ENCODE measurements around the gene APEH. TPM values are rescaled to one million over a fixed set of nuclear protein-coding genes. Genes with fewer than 3 reads are reported as not detected.

The APEH gene
- total RNA-seq, 1 experiment from 2014 or later = 246 TPM

- Histone ChIP-seq H3K4me2 (ENCODE audit: low read length) (no peak overlapping the region), H3K27me3 (ENCODE audit: insufficient read depth, low read length) (no peaks in the 10 kb centered on the region), H3K79me2 (ENCODE audit: insufficient read depth, low read length) (peaks cover 13% of the 10 kb centered on the region), H3K9me2 (ENCODE audit: insufficient read depth) (no peaks in the 10 kb centered on the region), H3K27ac (ENCODE audit: low read depth, low read length) (no peak overlapping the region), H3K4me3 (replicated peaks in 1 of 2; ENCODE audit: low read depth in 1 of 2, low read length in 2 of 2) (no peak overlapping the region), H3K36me3 (ENCODE audit: control insufficient read depth in 1 of 2, insufficient read depth in 2 of 2, low read length in 2 of 2) (peaks cover 12 to 14% of the 10 kb centered on the region in 2 experiments; a peak in 3 of 4 replicates), H3K4me1 (ENCODE audit: control insufficient read depth in 1 of 2, insufficient read depth in 2 of 2, low read length in 2 of 2) (peaks cover 13 to 22% of the 10 kb centered on the region in 2 experiments; a peak in 3 of 4 replicates), H3K9me3 (ENCODE audit: control insufficient read depth in 1 of 2, insufficient read depth in 1 of 2, low read depth in 1 of 2, low read length in 2 of 2) (no peaks in the 10 kb centered on the region), H2AFZ (ENCODE audit: low read depth, low read length, poor library complexity, severe bottlenecking) (no peak overlapping the region), H4K20me1 (ENCODE audit: insufficient read depth) (no peaks in the 10 kb centered on the region), H3K9ac (ENCODE audit: low read length) (no peak overlapping the region)
- BruUV-seq (replicated peaks) = no TSS peak
- TF ChIP-seq, protein P1, sequence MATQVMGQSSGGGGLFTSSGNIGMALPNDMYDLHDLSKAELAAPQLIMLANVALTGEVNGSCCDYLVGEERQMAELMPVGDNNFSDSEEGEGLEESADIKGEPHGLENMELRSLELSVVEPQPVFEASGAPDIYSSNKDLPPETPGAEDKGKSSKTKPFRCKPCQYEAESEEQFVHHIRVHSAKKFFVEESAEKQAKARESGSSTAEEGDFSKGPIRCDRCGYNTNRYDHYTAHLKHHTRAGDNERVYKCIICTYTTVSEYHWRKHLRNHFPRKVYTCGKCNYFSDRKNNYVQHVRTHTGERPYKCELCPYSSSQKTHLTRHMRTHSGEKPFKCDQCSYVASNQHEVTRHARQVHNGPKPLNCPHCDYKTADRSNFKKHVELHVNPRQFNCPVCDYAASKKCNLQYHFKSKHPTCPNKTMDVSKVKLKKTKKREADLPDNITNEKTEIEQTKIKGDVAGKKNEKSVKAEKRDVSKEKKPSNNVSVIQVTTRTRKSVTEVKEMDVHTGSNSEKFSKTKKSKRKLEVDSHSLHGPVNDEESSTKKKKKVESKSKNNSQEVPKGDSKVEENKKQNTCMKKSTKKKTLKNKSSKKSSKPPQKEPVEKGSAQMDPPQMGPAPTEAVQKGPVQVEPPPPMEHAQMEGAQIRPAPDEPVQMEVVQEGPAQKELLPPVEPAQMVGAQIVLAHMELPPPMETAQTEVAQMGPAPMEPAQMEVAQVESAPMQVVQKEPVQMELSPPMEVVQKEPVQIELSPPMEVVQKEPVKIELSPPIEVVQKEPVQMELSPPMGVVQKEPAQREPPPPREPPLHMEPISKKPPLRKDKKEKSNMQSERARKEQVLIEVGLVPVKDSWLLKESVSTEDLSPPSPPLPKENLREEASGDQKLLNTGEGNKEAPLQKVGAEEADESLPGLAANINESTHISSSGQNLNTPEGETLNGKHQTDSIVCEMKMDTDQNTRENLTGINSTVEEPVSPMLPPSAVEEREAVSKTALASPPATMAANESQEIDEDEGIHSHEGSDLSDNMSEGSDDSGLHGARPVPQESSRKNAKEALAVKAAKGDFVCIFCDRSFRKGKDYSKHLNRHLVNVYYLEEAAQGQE (IDR thresholded peaks at IDR 0.05; ENCODE audit: low read depth) = no peak
- ChIA-PET POLR2A (no interaction called here), RAD21 (ENCODE audit: low non-redundant PET in 1 of 2, low total read pairs in 2 of 2, uncharacterized antibody in 2 of 2, unreplicated experiment in 2 of 2) (no interaction called here), CTCF (no interaction called here)
- intact Hi-C loops (cut with micrococcal nuclease) = no loop called here
- ATAC-seq = no peak
- no peak for DNase-seq (ENCODE audit: low read depth, low spot score)
Measured at GRCh38 chr3:49727154-49727923, 53.2 kb downstream of the APEH start.

DNA sequence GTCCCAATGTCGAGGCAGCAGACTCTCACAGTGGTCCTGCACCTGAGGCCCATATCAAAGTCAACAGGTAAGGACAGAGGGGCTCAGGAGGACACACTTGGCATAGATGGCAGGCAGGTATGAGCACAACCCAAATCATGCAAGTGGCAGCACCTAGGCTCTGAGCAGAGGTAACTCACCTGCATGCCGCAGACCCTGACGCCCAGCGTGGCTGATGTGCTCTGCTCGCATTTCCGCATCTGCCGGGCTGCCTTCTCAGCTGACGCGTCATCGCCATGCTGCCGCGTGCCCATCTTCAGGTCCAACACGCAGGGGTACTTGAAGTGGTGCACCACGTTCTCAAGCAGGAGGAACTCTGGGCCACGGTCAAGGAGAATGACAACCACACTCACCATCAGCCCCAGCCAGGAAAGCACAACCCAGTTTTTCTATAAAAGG lies 53.8 kb downstream of the APEH start:
- CTCF ChIA-PET = interaction anchor here (1.3 kb wide), 1 partner anchor 75 kb away, joined by 3 read pairs; the partner anchor contains the start of gene INKA1
- Histone ChIP-seq H3K9me2 (ENCODE audit: insufficient read depth) (no peaks in the 10 kb centered on the region), H3K4me3 (replicated peaks in 1 of 2; ENCODE audit: low read depth in 1 of 2, low read length in 2 of 2) (no peak overlapping the region), H4K20me1 (ENCODE audit: insufficient read depth) (no peaks in the 10 kb centered on the region), H3K9me3 (ENCODE audit: control insufficient read depth in 1 of 2, insufficient read depth in 1 of 2, low read depth in 1 of 2, low read length in 2 of 2) (no peaks in the 10 kb centered on the region), H3K27me3 (ENCODE audit: insufficient read depth, low read length) (no peaks in the 10 kb centered on the region), H3K4me1 (ENCODE audit: control insufficient read depth in 1 of 2, insufficient read depth in 2 of 2, low read length in 2 of 2) (peaks cover 9 to 16% of the 10 kb centered on the region in 2 experiments; a peak in 3 of 4 replicates), H3K9ac (ENCODE audit: low read length) (no peak overlapping the region), H3K27ac (ENCODE audit: low read depth, low read length) (no peak overlapping the region), H2AFZ (ENCODE audit: low read depth, low read length, poor library complexity, severe bottlenecking) (no peak overlapping the region), H3K79me2 (ENCODE audit: insufficient read depth, low read length) (peaks cover 7% of the 10 kb centered on the region), H3K4me2 (ENCODE audit: low read length) (no peak overlapping the region), H3K36me3 (ENCODE audit: control insufficient read depth in 1 of 2, insufficient read depth in 2 of 2, low read length in 2 of 2) (peaks cover 11 to 17% of the 10 kb centered on the region in 2 experiments; a peak in 3 of 4 replicates)
- ATAC-seq (no peak), DNase-seq (ENCODE audit: low read depth, low spot score) (no peak)
- intact Hi-C loops (cut with micrococcal nuclease) = no loop called here
- BruUV-seq (replicated peaks) = no TSS peak
- RAD21 ChIA-PET (ENCODE audit: low non-redundant PET in 1 of 2, low total read pairs in 2 of 2, uncharacterized antibody in 2 of 2, unreplicated experiment in 2 of 2) = no interaction called here
- POLR2A ChIA-PET = no interaction called here
- no peak for TF ChIP-seq ZFX (IDR thresholded peaks at IDR 0.05)
- TF ChIP-seq SP1 (IDR thresholded peaks at IDR 0.05; ENCODE audit: low read depth) = no peak
- TF ChIP-seq POLR2A (IDR thresholded peaks at IDR 0.05; ENCODE audit: borderline replicate concordance, extremely low read depth, insufficient read depth, insufficient read length) = no peak
- no peak for TF ChIP-seq EGR1 (IDR thresholded peaks at IDR 0.05; ENCODE audit: low read depth)
- no peak for TF ChIP-seq EZH2 (IDR thresholded peaks at IDR 0.05)
- TF ChIP-seq, protein P2, sequence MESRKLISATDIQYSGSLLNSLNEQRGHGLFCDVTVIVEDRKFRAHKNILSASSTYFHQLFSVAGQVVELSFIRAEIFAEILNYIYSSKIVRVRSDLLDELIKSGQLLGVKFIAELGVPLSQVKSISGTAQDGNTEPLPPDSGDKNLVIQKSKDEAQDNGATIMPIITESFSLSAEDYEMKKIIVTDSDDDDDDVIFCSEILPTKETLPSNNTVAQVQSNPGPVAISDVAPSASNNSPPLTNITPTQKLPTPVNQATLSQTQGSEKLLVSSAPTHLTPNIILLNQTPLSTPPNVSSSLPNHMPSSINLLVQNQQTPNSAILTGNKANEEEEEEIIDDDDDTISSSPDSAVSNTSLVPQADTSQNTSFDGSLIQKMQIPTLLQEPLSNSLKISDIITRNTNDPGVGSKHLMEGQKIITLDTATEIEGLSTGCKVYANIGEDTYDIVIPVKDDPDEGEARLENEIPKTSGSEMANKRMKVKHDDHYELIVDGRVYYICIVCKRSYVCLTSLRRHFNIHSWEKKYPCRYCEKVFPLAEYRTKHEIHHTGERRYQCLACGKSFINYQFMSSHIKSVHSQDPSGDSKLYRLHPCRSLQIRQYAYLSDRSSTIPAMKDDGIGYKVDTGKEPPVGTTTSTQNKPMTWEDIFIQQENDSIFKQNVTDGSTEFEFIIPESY (IDR thresholded peaks at IDR 0.05; ENCODE audit: extremely low read depth, insufficient replicate concordance, low read length) = no peak
- TF ChIP-seq, protein P1 (IDR thresholded peaks at IDR 0.05; ENCODE audit: low read depth) = no peak
- TF ChIP-seq FOSL1 (IDR thresholded peaks at IDR 0.05; ENCODE audit: low read depth) = no peak
- no peak for TF ChIP-seq ELF1 (IDR thresholded peaks at IDR 0.05; ENCODE audit: borderline replicate concordance, low read depth)

All from HCT116 (cell line).